GM23338 (cell line): ENCODE measurements around the gene TMEM250. TPM values are rescaled to one million over a fixed set of nuclear protein-coding genes. Genes with fewer than 3 reads are reported as not detected.
A peak's percentile ranks its signal among the peaks of the same experiment; 100 is the strongest.

Experiments used
- ATAC-seq: fragments of 200-7000 bp; cut with Tn5 transposase; 3 replicates; pipeline ENCODE4 v1.9.1; 2020
- DNase-seq: peaks from one replicate; pipeline ENCODE4 v3.0.0-alpha.2; 2015; ENCODE audit warnings: low spot score
- H2AFZ ChIP-seq: fragments of 200-600 bp; sonication (generic); 2 replicates; pipeline ENCODE4 v1.8.0; 2016; ENCODE audit warnings: antibody characterized with exemption, mild to moderate bottlenecking, moderate library complexity
- H3F3A ChIP-seq: fragments of 200-600 bp; sonication (generic); replicated peaks from 2 replicates; pipeline ENCODE4 v1.8.0; 2017; ENCODE audit warnings: antibody characterized with exemption, mixed run types, low read depth
- H3K27ac ChIP-seq: fragments of 200-600 bp; sonication (generic); 2 replicates; pipeline ENCODE4 v1.6.1; 2016; ENCODE audit warnings: low read depth
- H3K27me3 ChIP-seq: fragments of 200-600 bp; sonication (generic); 2 replicates; pipeline ENCODE4 v1.8.0; 2016; ENCODE audit warnings: mild to moderate bottlenecking, mixed run types, moderate library complexity; ENCODE audit not compliant: insufficient read depth
- H3K36me3 ChIP-seq: fragments of 200-600 bp; sonication (generic); 2 replicates; pipeline ENCODE4 v1.8.0; 2016; ENCODE audit warnings: mild to moderate bottlenecking; ENCODE audit not compliant: insufficient read depth
- H3K4me1 ChIP-seq: fragments of 200-600 bp; sonication (generic); 2 replicates; pipeline ENCODE4 v1.8.0; 2016; ENCODE audit warnings: mild to moderate bottlenecking, moderate library complexity; ENCODE audit not compliant: insufficient read depth
- H3K4me2 ChIP-seq: fragments of 200-600 bp; sonication (generic); 2 replicates; pipeline ENCODE4 v1.7.1; 2017; ENCODE audit warnings: mixed run types
- H3K4me3 ChIP-seq: fragments of 200-600 bp; sonication (generic); 2 replicates; pipeline ENCODE4 v1.6.1; 2016; ENCODE audit warnings: mixed run types
- H3K79me2 ChIP-seq: fragments of 200-600 bp; sonication (generic); replicated peaks from 2 replicates; pipeline ENCODE4 v1.8.0; 2017; ENCODE audit warnings: mild to moderate bottlenecking; ENCODE audit not compliant: insufficient read depth
- H3K9me2 ChIP-seq: fragments of 200-600 bp; sonication (generic); 2 replicates; pipeline ENCODE4 v1.8.0; 2017; ENCODE audit not compliant: insufficient read depth
- H4K20me1 ChIP-seq: fragments of 200-600 bp; sonication (generic); replicated peaks from 2 replicates; pipeline ENCODE4 v1.8.0; 2017; ENCODE audit warnings: mild to moderate bottlenecking; ENCODE audit not compliant: insufficient read depth
- H3K27ac Mint-ChIP-seq: 2 replicates; pipeline ENCODE4 v1.8.0; 2020; ENCODE audit warnings: inconsistent platforms, mild to moderate bottlenecking, moderate library complexity, mixed read lengths
- H3K27me3 Mint-ChIP-seq: 3 replicates; pipeline ENCODE4 v1.8.0; 2022; ENCODE audit warnings: low read depth, mild to moderate bottlenecking, moderate library complexity, mixed read lengths, inconsistent platforms; ENCODE audit not compliant: insufficient read depth, poor library complexity
- H3K36me3 Mint-ChIP-seq: 3 replicates; pipeline ENCODE4 v1.8.0; 2021; ENCODE audit warnings: low read depth, mild to moderate bottlenecking, inconsistent platforms, moderate library complexity, mixed read lengths
- H3K4me1 Mint-ChIP-seq: 3 replicates; pipeline ENCODE4 v1.8.0; 2020; ENCODE audit warnings: mild to moderate bottlenecking, inconsistent platforms, mixed read lengths
- H3K4me3 Mint-ChIP-seq: 3 replicates; pipeline ENCODE4 v1.8.0; 2021; ENCODE audit warnings: moderate library complexity, mild to moderate bottlenecking, inconsistent platforms, mixed read lengths
- H3K9me3 Mint-ChIP-seq: 3 replicates; pipeline ENCODE4 v1.8.0; 2020; ENCODE audit warnings: moderate library complexity, mild to moderate bottlenecking, inconsistent platforms, mixed read lengths
- EZH2 ChIP-seq: fragments of 200-600 bp; sonication (generic); IDR thresholded peaks from one replicate; pipeline ENCODE4 v1.8.0; 2017; ENCODE audit warnings: antibody characterized with exemption, mild to moderate bottlenecking, low read depth; ENCODE audit not compliant: unreplicated experiment
- EZH2phosphoT487 ChIP-seq: fragments of 200-600 bp; sonication (generic); IDR thresholded peaks from one replicate; pipeline ENCODE4 v1.8.1; 2018; ENCODE audit warnings: antibody characterized with exemption; ENCODE audit not compliant: unreplicated experiment
- JUNB ChIP-seq: IDR thresholded peaks from one replicate; pipeline ENCODE4 v1.6.1; 2016; ENCODE audit warnings: antibody characterized with exemption; ENCODE audit not compliant: unreplicated experiment
- POLR2AphosphoS5 ChIP-seq: IDR thresholded peaks from 2 replicates; pipeline ENCODE4 v1.6.1; 2016; ENCODE audit warnings: antibody characterized with exemption, low read depth
- ZNF114 ChIP-seq: fragments of 250-450 bp; sonication (Bioruptor Pico); IDR thresholded peaks from 2 replicates; pipeline ENCODE4 v1.5.0; 2020; ENCODE audit warnings: mild to moderate bottlenecking, moderate library complexity
- polyA plus RNA-seq: library from polyadenylated mRNA; unstranded; fragments of >200 nt; fragmentation: Nextera tagmentation; extraction: Ambion mirVana; gene quantifications from 2 replicates; pipeline ENCODE4 v1.2.1, GENCODE V29; 2016
- total RNA-seq: library from RNA; depleted of rRNA; stranded (reverse); fragments of >200 nt; shearing (Covaris generic); gene quantifications from 2 replicates; pipeline ENCODE4 v1.2.3, GENCODE V29; 2014
- TF ChIP-seq, protein P1 (sequence below): fragments of 250-450 bp; sonication (Bioruptor Pico); IDR thresholded peaks from 2 replicates; pipeline ENCODE4 v1.5.0; 2020; ENCODE audit warnings: mild to moderate bottlenecking, moderate library complexity
- TF ChIP-seq, protein P2 (sequence below): IDR thresholded peaks from one replicate; pipeline ENCODE4 v1.6.1; 2018; ENCODE audit warnings: antibody characterized with exemption; ENCODE audit not compliant: unreplicated experiment
- TF ChIP-seq, protein P3 (sequence below): IDR thresholded peaks from 2 replicates; pipeline ENCODE4 v1.6.1; 2016; ENCODE audit warnings: antibody characterized with exemption

Gene TMEM250
- total and polyA plus RNA-seq, 2 experiments from 2014 or later = 12.2 to 39.2 TPM

DNA sequence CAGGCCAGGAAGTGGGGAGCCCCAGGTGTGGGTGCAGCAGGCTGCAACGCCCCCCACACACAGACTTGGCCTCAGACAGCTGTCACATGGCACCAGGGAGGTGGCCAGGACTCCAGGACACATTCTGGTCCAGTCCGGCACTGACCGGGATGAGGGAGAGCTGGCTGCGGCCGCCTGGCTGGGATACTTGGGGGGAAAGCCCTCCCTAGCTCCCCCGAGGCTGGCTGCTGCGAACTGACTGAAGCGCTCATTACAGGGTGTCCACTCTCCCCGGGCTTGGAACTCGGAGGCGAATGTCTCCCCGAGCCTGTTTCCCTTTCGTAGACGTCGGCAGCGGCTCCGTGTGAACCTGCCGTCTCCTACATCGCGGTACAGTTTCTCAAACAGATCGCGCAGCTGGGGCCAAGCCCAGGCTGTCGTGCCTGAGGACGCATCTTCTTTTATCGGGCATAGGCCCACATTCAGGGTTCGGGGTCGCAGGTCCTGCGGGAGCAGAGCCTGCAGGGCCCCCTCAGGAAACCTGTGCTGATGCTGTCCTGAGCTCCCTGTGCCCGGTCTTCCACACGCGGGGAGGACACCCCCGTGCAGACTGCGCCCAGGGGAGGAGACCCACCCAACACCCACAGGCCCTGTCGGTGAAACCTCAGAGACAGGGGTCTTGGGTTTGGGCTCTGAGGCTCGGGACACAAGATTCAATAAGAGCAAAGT is 43.4 kb downstream of the TMEM250 start:
- no peak; the same call in 2 of the 3 replicates for ATAC-seq
- DNase-seq = peak; percentile 10
- no peaks in the 10 kb centered on the region for H3K36me3 ChIP-seq
- TF ChIP-seq EZH2phosphoT487 = no peak
- TF ChIP-seq, protein P1, sequence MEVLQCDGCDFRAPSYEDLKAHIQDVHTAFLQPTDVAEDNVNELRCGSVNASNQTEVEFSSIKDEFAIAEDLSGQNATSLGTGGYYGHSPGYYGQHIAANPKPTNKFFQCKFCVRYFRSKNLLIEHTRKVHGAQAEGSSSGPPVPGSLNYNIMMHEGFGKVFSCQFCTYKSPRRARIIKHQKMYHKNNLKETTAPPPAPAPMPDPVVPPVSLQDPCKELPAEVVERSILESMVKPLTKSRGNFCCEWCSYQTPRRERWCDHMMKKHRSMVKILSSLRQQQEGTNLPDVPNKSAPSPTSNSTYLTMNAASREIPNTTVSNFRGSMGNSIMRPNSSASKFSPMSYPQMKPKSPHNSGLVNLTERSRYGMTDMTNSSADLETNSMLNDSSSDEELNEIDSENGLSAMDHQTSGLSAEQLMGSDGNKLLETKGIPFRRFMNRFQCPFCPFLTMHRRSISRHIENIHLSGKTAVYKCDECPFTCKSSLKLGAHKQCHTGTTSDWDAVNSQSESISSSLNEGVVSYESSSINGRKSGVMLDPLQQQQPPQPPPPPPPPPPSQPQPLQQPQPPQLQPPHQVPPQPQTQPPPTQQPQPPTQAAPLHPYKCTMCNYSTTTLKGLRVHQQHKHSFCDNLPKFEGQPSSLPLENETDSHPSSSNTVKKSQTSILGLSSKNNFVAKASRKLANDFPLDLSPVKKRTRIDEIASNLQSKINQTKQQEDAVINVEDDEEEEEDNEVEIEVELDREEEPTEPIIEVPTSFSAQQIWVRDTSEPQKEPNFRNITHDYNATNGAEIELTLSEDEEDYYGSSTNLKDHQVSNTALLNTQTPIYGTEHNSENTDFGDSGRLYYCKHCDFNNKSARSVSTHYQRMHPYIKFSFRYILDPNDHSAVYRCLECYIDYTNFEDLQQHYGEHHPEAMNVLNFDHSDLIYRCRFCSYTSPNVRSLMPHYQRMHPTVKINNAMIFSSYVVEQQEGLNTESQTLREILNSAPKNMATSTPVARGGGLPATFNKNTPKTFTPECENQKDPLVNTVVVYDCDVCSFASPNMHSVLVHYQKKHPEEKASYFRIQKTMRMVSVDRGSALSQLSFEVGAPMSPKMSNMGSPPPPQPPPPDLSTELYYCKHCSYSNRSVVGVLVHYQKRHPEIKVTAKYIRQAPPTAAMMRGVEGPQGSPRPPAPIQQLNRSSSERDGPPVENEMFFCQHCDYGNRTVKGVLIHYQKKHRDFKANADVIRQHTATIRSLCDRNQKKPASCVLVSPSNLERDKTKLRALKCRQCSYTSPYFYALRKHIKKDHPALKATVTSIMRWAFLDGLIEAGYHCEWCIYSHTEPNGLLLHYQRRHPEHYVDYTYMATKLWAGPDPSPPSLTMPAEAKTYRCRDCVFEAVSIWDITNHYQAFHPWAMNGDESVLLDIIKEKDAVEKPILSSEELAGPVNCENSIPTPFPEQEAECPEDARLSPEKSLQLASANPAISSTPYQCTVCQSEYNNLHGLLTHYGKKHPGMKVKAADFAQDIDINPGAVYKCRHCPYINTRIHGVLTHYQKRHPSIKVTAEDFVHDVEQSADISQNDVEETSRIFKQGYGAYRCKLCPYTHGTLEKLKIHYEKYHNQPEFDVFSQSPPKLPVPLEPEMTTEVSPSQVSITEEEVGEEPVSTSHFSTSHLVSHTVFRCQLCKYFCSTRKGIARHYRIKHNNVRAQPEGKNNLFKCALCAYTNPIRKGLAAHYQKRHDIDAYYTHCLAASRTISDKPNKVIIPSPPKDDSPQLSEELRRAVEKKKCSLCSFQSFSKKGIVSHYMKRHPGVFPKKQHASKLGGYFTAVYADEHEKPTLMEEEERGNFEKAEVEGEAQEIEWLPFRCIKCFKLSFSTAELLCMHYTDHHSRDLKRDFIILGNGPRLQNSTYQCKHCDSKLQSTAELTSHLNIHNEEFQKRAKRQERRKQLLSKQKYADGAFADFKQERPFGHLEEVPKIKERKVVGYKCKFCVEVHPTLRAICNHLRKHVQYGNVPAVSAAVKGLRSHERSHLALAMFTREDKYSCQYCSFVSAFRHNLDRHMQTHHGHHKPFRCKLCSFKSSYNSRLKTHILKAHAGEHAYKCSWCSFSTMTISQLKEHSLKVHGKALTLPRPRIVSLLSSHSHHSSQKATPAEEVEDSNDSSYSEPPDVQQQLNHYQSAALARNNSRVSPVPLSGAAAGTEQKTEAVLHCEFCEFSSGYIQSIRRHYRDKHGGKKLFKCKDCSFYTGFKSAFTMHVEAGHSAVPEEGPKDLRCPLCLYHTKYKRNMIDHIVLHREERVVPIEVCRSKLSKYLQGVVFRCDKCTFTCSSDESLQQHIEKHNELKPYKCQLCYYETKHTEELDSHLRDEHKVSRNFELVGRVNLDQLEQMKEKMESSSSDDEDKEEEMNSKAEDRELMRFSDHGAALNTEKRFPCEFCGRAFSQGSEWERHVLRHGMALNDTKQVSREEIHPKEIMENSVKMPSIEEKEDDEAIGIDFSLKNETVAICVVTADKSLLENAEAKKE (CRISPR knock-in tag) = no peak
- no peaks in the 10 kb centered on the region for H3K9me2 ChIP-seq
- H4K20me1 ChIP-seq = no peaks in the 10 kb centered on the region
- Mint-ChIP-seq H3K9me3 (no peaks in the 10 kb centered on the region), H3K27me3 (peaks cover 12% of the 10 kb centered on the region), H3K36me3 (no peaks in the 10 kb centered on the region; the same call in 2 of the 3 replicates), H3K27ac (no peak overlapping the region), H3K4me3 (no peak overlapping the region), H3K4me1 (peaks cover 13% of the 10 kb centered on the region; the same call in 2 of the 3 replicates)
- H3K4me3 ChIP-seq = no peak overlapping the region
- no peaks in the 10 kb centered on the region for H3K27me3 ChIP-seq
- no peak overlapping the region for H3K27ac ChIP-seq
- H3K4me1 ChIP-seq = no peaks in the 10 kb centered on the region
- no peaks in the 10 kb centered on the region for H3F3A ChIP-seq
- H3K4me2 ChIP-seq = no peak overlapping the region
- H3K79me2 ChIP-seq = no peaks in the 10 kb centered on the region
- H2AFZ ChIP-seq = no peak overlapping the region

DNA sequence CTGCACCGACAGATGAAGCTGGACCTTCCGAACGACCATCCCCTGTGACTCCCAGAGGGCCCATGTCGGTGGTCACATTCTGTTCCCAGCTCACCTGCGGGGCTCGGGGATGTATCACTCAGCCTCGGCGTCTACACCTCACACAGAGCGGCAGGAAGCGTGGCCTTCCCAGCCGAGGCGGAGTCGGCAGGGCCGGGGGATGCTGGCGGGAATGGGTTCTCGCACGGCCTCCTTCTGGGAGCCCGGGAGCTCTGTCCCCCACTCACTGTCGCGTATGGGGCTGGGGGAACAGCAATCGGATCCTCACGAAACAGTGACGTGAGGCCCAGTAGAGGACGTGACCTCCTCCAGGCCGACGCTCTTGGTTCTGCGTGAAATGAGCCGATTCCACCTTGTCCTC is 44.0 kb downstream of the TMEM250 start:
- no peaks in the 10 kb centered on the region for H3K36me3 ChIP-seq
- H4K20me1 ChIP-seq = no peaks in the 10 kb centered on the region
- H3K9me2 ChIP-seq = no peaks in the 10 kb centered on the region
- H3K4me1 ChIP-seq = no peaks in the 10 kb centered on the region
- H3K4me2 ChIP-seq = no peak overlapping the region
- H3K4me3 ChIP-seq = no peak overlapping the region
- DNase-seq (peak; percentile 41), ATAC-seq (peak; percentile 48)
- peaks cover 11% of the 10 kb centered on the region for H3K27me3 Mint-ChIP-seq
- no peak overlapping the region for H2AFZ ChIP-seq
- H3K9me3 Mint-ChIP-seq = 0 out of 3 replicates have a peak, but pooled peaks cover under 1% of the 10 kb centered on the region
- no peak overlapping the region for H3K4me3 Mint-ChIP-seq
- no peaks in the 10 kb centered on the region for H3K79me2 ChIP-seq
- no peak overlapping the region for H3K27ac Mint-ChIP-seq
- H3F3A ChIP-seq = no peaks in the 10 kb centered on the region
- peaks cover 13% of the 10 kb centered on the region; the same call in 2 of the 3 replicates for H3K4me1 Mint-ChIP-seq
- H3K27ac ChIP-seq = no peak overlapping the region
- H3K27me3 ChIP-seq = no peaks in the 10 kb centered on the region
- H3K36me3 Mint-ChIP-seq = no peaks in the 10 kb centered on the region; the same call in 2 of the 3 replicates
- no peak for TF ChIP-seq POLR2AphosphoS5
- TF ChIP-seq EZH2phosphoT487 = no peak
- TF ChIP-seq EZH2 = no peak
- no peak for TF ChIP-seq JUNB
- TF ChIP-seq, protein P2, sequence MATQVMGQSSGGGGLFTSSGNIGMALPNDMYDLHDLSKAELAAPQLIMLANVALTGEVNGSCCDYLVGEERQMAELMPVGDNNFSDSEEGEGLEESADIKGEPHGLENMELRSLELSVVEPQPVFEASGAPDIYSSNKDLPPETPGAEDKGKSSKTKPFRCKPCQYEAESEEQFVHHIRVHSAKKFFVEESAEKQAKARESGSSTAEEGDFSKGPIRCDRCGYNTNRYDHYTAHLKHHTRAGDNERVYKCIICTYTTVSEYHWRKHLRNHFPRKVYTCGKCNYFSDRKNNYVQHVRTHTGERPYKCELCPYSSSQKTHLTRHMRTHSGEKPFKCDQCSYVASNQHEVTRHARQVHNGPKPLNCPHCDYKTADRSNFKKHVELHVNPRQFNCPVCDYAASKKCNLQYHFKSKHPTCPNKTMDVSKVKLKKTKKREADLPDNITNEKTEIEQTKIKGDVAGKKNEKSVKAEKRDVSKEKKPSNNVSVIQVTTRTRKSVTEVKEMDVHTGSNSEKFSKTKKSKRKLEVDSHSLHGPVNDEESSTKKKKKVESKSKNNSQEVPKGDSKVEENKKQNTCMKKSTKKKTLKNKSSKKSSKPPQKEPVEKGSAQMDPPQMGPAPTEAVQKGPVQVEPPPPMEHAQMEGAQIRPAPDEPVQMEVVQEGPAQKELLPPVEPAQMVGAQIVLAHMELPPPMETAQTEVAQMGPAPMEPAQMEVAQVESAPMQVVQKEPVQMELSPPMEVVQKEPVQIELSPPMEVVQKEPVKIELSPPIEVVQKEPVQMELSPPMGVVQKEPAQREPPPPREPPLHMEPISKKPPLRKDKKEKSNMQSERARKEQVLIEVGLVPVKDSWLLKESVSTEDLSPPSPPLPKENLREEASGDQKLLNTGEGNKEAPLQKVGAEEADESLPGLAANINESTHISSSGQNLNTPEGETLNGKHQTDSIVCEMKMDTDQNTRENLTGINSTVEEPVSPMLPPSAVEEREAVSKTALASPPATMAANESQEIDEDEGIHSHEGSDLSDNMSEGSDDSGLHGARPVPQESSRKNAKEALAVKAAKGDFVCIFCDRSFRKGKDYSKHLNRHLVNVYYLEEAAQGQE = no peak
- TF ChIP-seq, protein P3, sequence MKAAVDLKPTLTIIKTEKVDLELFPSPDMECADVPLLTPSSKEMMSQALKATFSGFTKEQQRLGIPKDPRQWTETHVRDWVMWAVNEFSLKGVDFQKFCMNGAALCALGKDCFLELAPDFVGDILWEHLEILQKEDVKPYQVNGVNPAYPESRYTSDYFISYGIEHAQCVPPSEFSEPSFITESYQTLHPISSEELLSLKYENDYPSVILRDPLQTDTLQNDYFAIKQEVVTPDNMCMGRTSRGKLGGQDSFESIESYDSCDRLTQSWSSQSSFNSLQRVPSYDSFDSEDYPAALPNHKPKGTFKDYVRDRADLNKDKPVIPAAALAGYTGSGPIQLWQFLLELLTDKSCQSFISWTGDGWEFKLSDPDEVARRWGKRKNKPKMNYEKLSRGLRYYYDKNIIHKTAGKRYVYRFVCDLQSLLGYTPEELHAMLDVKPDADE = no peak
- no peak for TF ChIP-seq ZNF114 (CRISPR knock-in tag)
